ENCODE measurements around the gene KSR2.

KSR2 gene

GRCh38 chr12:117433878-117434277, 534.9 kb downstream of the KSR2 start:
- no peak for DNase-seq

GRCh38 chr12:117430246-117430645, 538.5 kb downstream of the KSR2 start:
- no peak for DNase-seq

GRCh38 chr12:117427211-117427610, 541.6 kb downstream of the KSR2 start:
- DNase-seq: no peak

GRCh38 chr12:117421987-117422386, 546.8 kb downstream of the KSR2 start:
- no peak for DNase-seq

GRCh38 chr12:117421068-117421752, 547.6 kb downstream of the KSR2 start:
- DNase-seq: no peak

- no peak for DNase-seq
Measured at GRCh38 chr12:117417004-117417403, 551.8 kb downstream of the KSR2 start.

- DNase-seq: no peak
Measured at GRCh38 chr12:117412465-117413188, 556.2 kb downstream of the KSR2 start.

- no peak for DNase-seq
Measured at GRCh38 chr12:117409286-117409685, 559.5 kb downstream of the KSR2 start.

- no peak for DNase-seq
Measured at GRCh38 chr12:117408161-117408791, 560.5 kb downstream of the KSR2 start.

- no peak for DNase-seq
Measured at GRCh38 chr12:117404940-117405339, 563.9 kb downstream of the KSR2 start.

GRCh38 chr12:117404203-117404853, 564.5 kb downstream of the KSR2 start:
- no peak for DNase-seq

- no peak for DNase-seq
Measured at GRCh38 chr12:117403586-117404139, 565.1 kb downstream of the KSR2 start.

Measured in activated CD4-positive, alpha-beta T cell treated with anti-CD3 and anti-CD28 coated beads, Interleukin-2, amount 50 U/mL, for 48 hours (primary cell).